IMR-90 (cell line): ENCODE measurements around the gene ACOXL. TPM values are rescaled to one million over a fixed set of nuclear protein-coding genes. Genes with fewer than 3 reads are reported as not detected.

Experiments
- ATAC-seq: fragments of 200-7000 bp; cut with Tn5 transposase; 2 replicates; pipeline ENCODE4 v1.9.1; 2020; ENCODE audit warnings: low read depth, mild to moderate bottlenecking, moderate library complexity
- BruUV-seq: library from RNA; stranded (reverse); fragments of 400-500 nt; replicated peaks from 2 replicates; lab custom pipeline; 2021; lab: Mats Ljungman, UMichigan
- CTCF ChIA-PET: fragments of 300-600 bp; formaldehyde crosslinking; extraction: SDS; loops from one replicate; lab custom pipeline; 2021; ENCODE audit warnings: antibody characterized with exemption; lab: Yijun Ruan, JAX
- POLR2A ChIA-PET: fragments of 300-600 bp; sonication (Branson Sonifier 250); formaldehyde crosslinking; loops from one replicate; lab custom pipeline; 2022; ENCODE audit warnings: antibody characterized with exemption; ENCODE audit not compliant: unreplicated experiment; lab: Charles Lee
- DNase-seq: peaks from one replicate; pipeline ENCODE4 v3.0.0; 2013
- H2AFZ ChIP-seq: replicated peaks from 2 replicates; pipeline ENCODE3; 2013; ENCODE audit warnings: low read length, mild to moderate bottlenecking; ENCODE audit not compliant: poor library complexity
- H2AK5ac ChIP-seq: 2 replicates; pipeline ENCODE4 v1.6.1; 2013; ENCODE audit warnings: low read depth, low read length, inconsistent platforms
- H2AK9ac ChIP-seq: replicated peaks from 2 replicates; pipeline ENCODE3; 2013; ENCODE audit warnings: mild to moderate bottlenecking, low read depth, low read length, moderate library complexity; ENCODE audit not compliant: poor library complexity
- H2BK120ac ChIP-seq: 2 replicates; pipeline ENCODE4 v1.6.1; 2013; ENCODE audit warnings: low read depth, low read length, inconsistent platforms
- H2BK15ac ChIP-seq: 3 replicates; pipeline ENCODE4 v1.6.1; 2013; ENCODE audit warnings: low read depth, low read length, inconsistent platforms
- H2BK20ac ChIP-seq: 2 replicates; pipeline ENCODE4 v1.6.1; 2013; ENCODE audit warnings: low read depth, mild to moderate bottlenecking, inconsistent platforms, low read length, moderate library complexity
- H2BK5ac ChIP-seq: 2 replicates; pipeline ENCODE4 v1.6.1; 2013; ENCODE audit warnings: mild to moderate bottlenecking, low read depth, low read length, inconsistent platforms; ENCODE audit not compliant: poor library complexity, severe bottlenecking
- H3K14ac ChIP-seq: replicated peaks from 2 replicates; pipeline ENCODE4 v1.6.1; 2013; ENCODE audit warnings: low read depth, low read length, inconsistent platforms
- H3K18ac ChIP-seq: 2 replicates; pipeline ENCODE4 v1.6.1; 2013; ENCODE audit warnings: low read depth, low read length, control low read depth
- H3K23ac ChIP-seq: 2 replicates; pipeline ENCODE4 v1.6.1; 2013; ENCODE audit warnings: low read depth, low read length, inconsistent platforms
- H3K27ac ChIP-seq: 2 replicates; pipeline ENCODE4 v1.5.1; 2013; ENCODE audit warnings: mild to moderate bottlenecking, control low read depth, low read length; ENCODE audit not compliant: insufficient read depth
- H3K27me3 ChIP-seq: 2 replicates; pipeline ENCODE4 v1.6.1; 2013; ENCODE audit warnings: low read length; ENCODE audit not compliant: control insufficient read depth, insufficient read depth
- H3K36me3 ChIP-seq: 2 replicates; pipeline ENCODE4 v1.6.1; 2013; ENCODE audit warnings: low read length, mixed read lengths; ENCODE audit not compliant: control insufficient read depth, insufficient read depth
- H3K4ac ChIP-seq: 2 replicates; pipeline ENCODE4 v1.6.1; 2013; ENCODE audit warnings: low read depth, low read length, inconsistent platforms
- H3K4me1 ChIP-seq: 2 replicates; pipeline ENCODE4 v1.6.1; 2013; ENCODE audit warnings: low read length, mixed read lengths; ENCODE audit not compliant: control insufficient read depth, insufficient read depth
- H3K4me2 ChIP-seq: 2 replicates; pipeline ENCODE4 v1.6.1; 2013; ENCODE audit warnings: low read depth, mild to moderate bottlenecking, control low read depth, low read length, moderate library complexity
- H3K4me3 ChIP-seq: 2 replicates; pipeline ENCODE4 v1.5.1; 2013; ENCODE audit warnings: low read depth, mild to moderate bottlenecking, control low read depth, low read length, moderate library complexity; ENCODE audit not compliant: insufficient read depth
- H3K56ac ChIP-seq: 2 replicates; pipeline ENCODE4 v1.6.1; 2013; ENCODE audit warnings: low read length, inconsistent platforms; ENCODE audit not compliant: insufficient read depth; ENCODE audit errors: extremely low read depth
- H3K79me1 ChIP-seq, 2 experiments: 2 replicates each; pipeline ENCODE4 v1.6.1; 2013; ENCODE audit warnings: low read length in 2 of 2, inconsistent platforms in 1 of 2, low read depth in 1 of 2
- H3K9ac ChIP-seq: 2 replicates; pipeline ENCODE4 v1.6.1; 2013; ENCODE audit warnings: low read depth, low read length, control low read depth
- H3K9me1 ChIP-seq: 2 replicates; pipeline ENCODE4 v1.6.1; 2013; ENCODE audit warnings: low read length, inconsistent platforms; ENCODE audit not compliant: insufficient read depth
- H3K9me3 ChIP-seq: 2 replicates; pipeline ENCODE4 v1.6.1; 2013; ENCODE audit warnings: low read length; ENCODE audit not compliant: control insufficient read depth, insufficient read depth
- H4K20me1 ChIP-seq: 2 replicates; pipeline ENCODE4 v1.6.1; 2013; ENCODE audit warnings: low read length, inconsistent platforms; ENCODE audit not compliant: insufficient read depth
- H4K5ac ChIP-seq: 2 replicates; pipeline ENCODE4 v1.6.1; 2013; ENCODE audit warnings: mild to moderate bottlenecking, low read depth, low read length, control low read depth
- H4K8ac ChIP-seq, 2 experiments: 2 replicates each; pipeline ENCODE4 v1.6.1; 2013; ENCODE audit warnings: low read depth in 2 of 2, low read length in 2 of 2, control low read depth in 1 of 2, inconsistent platforms in 1 of 2
- H4K91ac ChIP-seq: 2 replicates; pipeline ENCODE4 v1.6.1; 2013; ENCODE audit warnings: low read depth, low read length, inconsistent platforms; ENCODE audit not compliant: insufficient read depth
- BHLHE40 ChIP-seq: fragments of 150-350 bp; IDR thresholded peaks from 2 replicates; pipeline ENCODE4 v1.6.1; 2016; ENCODE audit warnings: mild to moderate bottlenecking, low read depth, low read length
- MAFK ChIP-seq: IDR thresholded peaks from 2 replicates; pipeline ENCODE4 v1.6.1; 2012; ENCODE audit warnings: low read depth, low read length, improper control_type of control experiment
- RFX5 ChIP-seq: IDR thresholded peaks from 2 replicates; pipeline ENCODE4 v1.8.0; 2012; ENCODE audit warnings: low read depth, mild to moderate bottlenecking, low read length, moderate library complexity
- SMC3 ChIP-seq: fragments of 150-350 bp; IDR thresholded peaks from 2 replicates; pipeline ENCODE4 v1.6.1; 2016; ENCODE audit warnings: low read depth, mild to moderate bottlenecking, antibody characterized with exemption, low read length, moderate library complexity
- WGBS, 2 experiments: methylation state at CpG; one replicate each; pipeline versions ENCODE4 v1.1.5 to v1.1.7; 2013; ENCODE audit warnings: missing lambda C conversion rate in 2 of 2; ENCODE audit not compliant: insufficient read length in 1 of 2; ENCODE audit errors: extremely low coverage in 2 of 2; 5-methylcytosine and 5-hydroxymethylcytosine counted together
- dilution Hi-C: fragments of 300-500 bp; cut with HindIII; formaldehyde crosslinking; loops from one replicate; pipeline ENCODE4 v1.14.3; 2018; ENCODE audit warnings: low sequenced_read_pairs; ENCODE audit not compliant: unreplicated experiment
- in situ Hi-C: fragments of 300-500 bp; cut with MboI; formaldehyde crosslinking; loops from 3 replicates; pipeline ENCODE4 v1.14.3; 2019; ENCODE audit warnings: low sequenced_read_pairs, inconsistent platforms, mixed read lengths
- intact Hi-C: fragments of 100-400 bp; cut with micrococcal nuclease; formaldehyde crosslinking; loops from 2 replicates; pipeline ENCODE4 v1.10.0; 2022
- polyA plus RNA-seq, 3 experiments: library from polyadenylated mRNA; depleted of rRNA; stranded (reverse); fragments of >200 nt; gene quantifications; 2 replicates each; pipeline ENCODE4 v1.2.3, GENCODE V29; 2012; ENCODE audit warnings: low replicate concordance in 1 of 3
- total RNA-seq: library from RNA; depleted of rRNA; stranded (reverse); fragments of >200 nt; gene quantifications from 2 replicates; pipeline ENCODE4 v1.2.3, GENCODE V29; 2012
- TF ChIP-seq, protein P1 (sequence below): conservative IDR thresholded peaks from 2 replicates; pipeline ENCODE4 v1.5.1; 2012; ENCODE audit warnings: mild to moderate bottlenecking, low read depth, low read length, improper control_type of control experiment

ACOXL gene
- total and polyA plus RNA-seq, 2 of the 4 experiments (the other 2 are of a cell fraction), result not detected

DNA sequence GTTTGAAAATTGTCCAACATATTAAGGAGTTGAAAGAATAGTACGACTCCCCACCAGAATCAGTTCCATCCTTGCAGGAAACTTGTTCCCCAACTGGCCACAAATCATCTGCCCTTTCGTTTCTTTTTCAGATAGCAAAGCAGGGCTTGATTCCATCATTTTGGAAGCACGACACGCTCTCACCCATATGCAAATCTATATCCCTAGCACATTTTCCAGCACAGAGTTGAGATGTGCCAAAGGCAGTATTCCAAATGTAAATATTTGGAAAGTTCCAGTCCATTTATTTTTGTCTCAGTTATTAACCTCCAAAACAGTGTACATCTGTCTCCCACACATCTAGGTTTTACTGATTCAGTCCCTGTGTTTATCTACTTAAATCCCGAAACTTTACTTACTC lies 259.5 kb downstream of the ACOXL start:
- H3K23ac ChIP-seq, result no peak overlapping the region
- H3K36me3 ChIP-seq, result no peaks in the 10 kb centered on the region
- H2BK5ac ChIP-seq, result no peak overlapping the region
- H4K20me1 ChIP-seq, result no peaks in the 10 kb centered on the region
- H3K4me1 ChIP-seq, result no peaks in the 10 kb centered on the region
- no peaks in the 10 kb centered on the region for H3K9me3 ChIP-seq
- H4K8ac ChIP-seq, result no peak overlapping the region
- POLR2A ChIA-PET, result no interaction called here
- CTCF ChIA-PET, result interaction anchor here (0.7 kb wide), 1 partner anchor 62 kb away, joined by 3 read pairs; no protein-coding TSS in a partner anchor
- in situ Hi-C loops (no loop called here), dilution Hi-C loops (no loop called here), intact Hi-C loops (no loop called here)
- H3K79me1 ChIP-seq, result no peaks in the 10 kb centered on the region
- WGBS, 2 experiments, result 10% methylated on average over 3 of the region's 5 CpGs; no CpG with 5 or more reads in 1 of the 2 experiments
- H3K4me3 ChIP-seq, result no peak overlapping the region
- H2BK20ac ChIP-seq, result no peak overlapping the region
- H3K27ac ChIP-seq, result no peak overlapping the region
- no peak overlapping the region for H3K4me2 ChIP-seq
- no peak overlapping the region for H2BK120ac ChIP-seq
- TF ChIP-seq SMC3 (no peak), MAFK (no peak), RFX5 (no peak), BHLHE40 (no peak)
- TF ChIP-seq, protein P1, sequence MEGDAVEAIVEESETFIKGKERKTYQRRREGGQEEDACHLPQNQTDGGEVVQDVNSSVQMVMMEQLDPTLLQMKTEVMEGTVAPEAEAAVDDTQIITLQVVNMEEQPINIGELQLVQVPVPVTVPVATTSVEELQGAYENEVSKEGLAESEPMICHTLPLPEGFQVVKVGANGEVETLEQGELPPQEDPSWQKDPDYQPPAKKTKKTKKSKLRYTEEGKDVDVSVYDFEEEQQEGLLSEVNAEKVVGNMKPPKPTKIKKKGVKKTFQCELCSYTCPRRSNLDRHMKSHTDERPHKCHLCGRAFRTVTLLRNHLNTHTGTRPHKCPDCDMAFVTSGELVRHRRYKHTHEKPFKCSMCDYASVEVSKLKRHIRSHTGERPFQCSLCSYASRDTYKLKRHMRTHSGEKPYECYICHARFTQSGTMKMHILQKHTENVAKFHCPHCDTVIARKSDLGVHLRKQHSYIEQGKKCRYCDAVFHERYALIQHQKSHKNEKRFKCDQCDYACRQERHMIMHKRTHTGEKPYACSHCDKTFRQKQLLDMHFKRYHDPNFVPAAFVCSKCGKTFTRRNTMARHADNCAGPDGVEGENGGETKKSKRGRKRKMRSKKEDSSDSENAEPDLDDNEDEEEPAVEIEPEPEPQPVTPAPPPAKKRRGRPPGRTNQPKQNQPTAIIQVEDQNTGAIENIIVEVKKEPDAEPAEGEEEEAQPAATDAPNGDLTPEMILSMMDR, result no peak
- DNase-seq (no peak), ATAC-seq (no peak)
- peaks cover 20% of the 10 kb centered on the region for H3K27me3 ChIP-seq
- no peak overlapping the region for H3K4ac ChIP-seq
- H3K14ac ChIP-seq, result no peak overlapping the region
- no peak overlapping the region for H2AK5ac ChIP-seq
- H2AFZ ChIP-seq, result no peak overlapping the region
- H4K91ac ChIP-seq, result no peak overlapping the region
- no peak overlapping the region for H2AK9ac ChIP-seq
- no peak overlapping the region for H4K5ac ChIP-seq
- no peak overlapping the region for H2BK15ac ChIP-seq
- no peak overlapping the region for H3K56ac ChIP-seq
- no TSS peak for BruUV-seq
- no peak overlapping the region for H3K18ac ChIP-seq
- H3K9me1 ChIP-seq, result no peaks in the 10 kb centered on the region
- no peak overlapping the region for H3K9ac ChIP-seq
